Ishikawa (cell line): Measurements from ENCODE around the gene ANXA6.

Experiments used
- CEBPB ChIP-seq: IDR thresholded peaks from 2 replicates; pipeline ENCODE4 v1.6.1; 2012
- CREB1 ChIP-seq: IDR thresholded peaks from 2 replicates; pipeline ENCODE4 v1.6.1; 2012; ENCODE audit warnings: low read depth
- EP300 ChIP-seq: IDR thresholded peaks from 2 replicates; pipeline ENCODE4 v1.6.1; 2012; ENCODE audit warnings: borderline replicate concordance
- FOXM1 ChIP-seq: IDR thresholded peaks from 2 replicates; pipeline ENCODE4 v1.6.1; 2012; ENCODE audit warnings: low read depth, borderline replicate concordance
- MAX ChIP-seq: IDR thresholded peaks from 2 replicates; pipeline ENCODE4 v1.6.1; 2012
- NFIC ChIP-seq: IDR thresholded peaks from 2 replicates; pipeline ENCODE4 v1.6.1; 2012
- RAD21 ChIP-seq: IDR thresholded peaks from 2 replicates; pipeline ENCODE4 v1.6.1; 2012; ENCODE audit warnings: low read depth
- REST ChIP-seq: IDR thresholded peaks from 2 replicates; pipeline ENCODE4 v1.6.1; 2012; ENCODE audit warnings: low read depth, mild to moderate bottlenecking
- TAF1 ChIP-seq: IDR thresholded peaks from 2 replicates; pipeline ENCODE4 v1.6.1; 2012; ENCODE audit warnings: low read depth, mild to moderate bottlenecking
- TCF12 ChIP-seq: IDR thresholded peaks from 2 replicates; pipeline ENCODE4 v1.6.1; 2012; ENCODE audit warnings: low read depth
- TEAD4 ChIP-seq: IDR thresholded peaks from 2 replicates; pipeline ENCODE4 v1.6.1; 2012
- USF1 ChIP-seq: IDR thresholded peaks from 2 replicates; pipeline ENCODE4 v1.6.1; 2012
- YY1 ChIP-seq: IDR thresholded peaks from 2 replicates; pipeline ENCODE4 v1.6.1; 2012; ENCODE audit warnings: low read depth
- ZBTB7A ChIP-seq: IDR thresholded peaks from 2 replicates; pipeline ENCODE4 v1.6.1; 2012; ENCODE audit warnings: low read depth

- TF ChIP-seq CEBPB = no peak
- no peak for TF ChIP-seq FOXM1
- TF ChIP-seq TCF12 = no peak
- TF ChIP-seq TAF1 = no peak
- no peak for TF ChIP-seq RAD21
- TF ChIP-seq YY1 = no peak
- no peak for TF ChIP-seq CREB1
- no peak for TF ChIP-seq EP300
- no peak for TF ChIP-seq USF1
- no peak for TF ChIP-seq MAX
- no peak for TF ChIP-seq REST
- TF ChIP-seq TEAD4 = no peak
- no peak for TF ChIP-seq ZBTB7A
- TF ChIP-seq NFIC = no peak
Observed at GRCh38 chr5:151171529-151171928, 13.9 kb upstream of the ANXA6 start.
